ENCODE data around the gene NFYA. TPM values are rescaled to one million over a fixed set of nuclear protein-coding genes. Genes with fewer than 3 reads are reported as not detected.

Gene NFYA
- total and polyA plus RNA-seq, 2 of the 4 experiments (the other 2 are of a cell fraction) = 10.9 to 28.5 TPM

GRCh38 chr6:41054511-41054910, 18.3 kb upstream of the NFYA start:
- ATAC-seq (ENCODE audit: low read depth) (no peak), DNase-seq (no peak)
- WGBS, 2 experiments (ENCODE audit: extremely low coverage in 2 of 2, insufficient read length in 1 of 2) = no CpG with 5 or more reads among the region's 3 CpGs
- Histone ChIP-seq H3K27me3 (ENCODE audit: control insufficient read depth, insufficient read depth, low read length) (peaks cover 2% of the 10 kb centered on the region; the same call in 1 of the 2 replicates), H4K20me1 (ENCODE audit: insufficient read depth, low read length) (no peaks in the 10 kb centered on the region), H4K91ac (ENCODE audit: insufficient read depth, low read depth, low read length) (no peak overlapping the region), H2BK15ac (ENCODE audit: low read depth, low read length) (no peak overlapping the region), H2BK5ac (ENCODE audit: low read depth, low read length, poor library complexity, severe bottlenecking) (no peak overlapping the region), H3K56ac (ENCODE audit: extremely low read depth, insufficient read depth, low read length) (no peak overlapping the region), H3K9ac (ENCODE audit: low read depth, low read length) (no peak overlapping the region), H3K36me3 (ENCODE audit: control insufficient read depth, insufficient read depth, low read length) (no peaks in the 10 kb centered on the region), H3K79me1 (ENCODE audit: low read depth in 1 of 2, low read length in 2 of 2) (no peaks in the 10 kb centered on the region), H3K23ac (ENCODE audit: low read depth, low read length) (no peak overlapping the region), H2AFZ (replicated peaks; ENCODE audit: low read length, poor library complexity) (no peak overlapping the region), H2BK120ac (ENCODE audit: low read depth, low read length) (no peak overlapping the region), H4K8ac (ENCODE audit: low read depth in 2 of 2, low read length in 2 of 2) (no peak overlapping the region), H3K18ac (ENCODE audit: low read depth, low read length) (no peak overlapping the region), H3K9me1 (ENCODE audit: insufficient read depth, low read length) (0 out of 2 replicates have a peak, but pooled peaks cover 4% of the 10 kb centered on the region), H3K4me2 (ENCODE audit: low read depth, low read length) (no peak overlapping the region), H3K4me3 (ENCODE audit: insufficient read depth, low read depth, low read length) (no peak overlapping the region), H3K27ac (ENCODE audit: insufficient read depth, low read length) (no peak overlapping the region), H2BK20ac (ENCODE audit: low read depth, low read length) (no peak overlapping the region), H3K4me1 (ENCODE audit: control insufficient read depth, insufficient read depth, low read length) (peaks cover 12% of the 10 kb centered on the region), H2AK5ac (ENCODE audit: low read depth, low read length) (no peak overlapping the region), H3K9me3 (ENCODE audit: control insufficient read depth, insufficient read depth, low read length) (no peaks in the 10 kb centered on the region), H4K5ac (ENCODE audit: low read depth, low read length) (no peak overlapping the region), H3K4ac (ENCODE audit: low read depth, low read length) (no peak overlapping the region), H2AK9ac (replicated peaks; ENCODE audit: low read depth, low read length, poor library complexity) (no peak overlapping the region), H3K14ac (replicated peaks; ENCODE audit: low read depth, low read length) (no peak overlapping the region)
- intact Hi-C loops (cut with micrococcal nuclease) = no loop called here
- BruUV-seq (replicated peaks) = no TSS peak
- in situ Hi-C loops (cut with MboI; ENCODE audit: low sequenced_read_pairs) = no loop called here
- TF ChIP-seq CHD1 (IDR thresholded peaks at IDR 0.05; ENCODE audit: low read depth, low read length) = no peak
- TF ChIP-seq CTCF (conservative IDR thresholded peaks at IDR 0.05; ENCODE audit: low read depth, low read length) = no peak
- TF ChIP-seq POLR2A (IDR thresholded peaks at IDR 0.05; ENCODE audit: low read depth, low read length) = no peak
- TF ChIP-seq FOS (IDR thresholded peaks at IDR 0.05; ENCODE audit: low read depth, low read length) = no peak
- no peak for TF ChIP-seq RFX5 (IDR thresholded peaks at IDR 0.05; ENCODE audit: low read depth, low read length)
- no peak for TF ChIP-seq NFE2L2 (IDR thresholded peaks at IDR 0.05; ENCODE audit: low read depth, low read length)
- TF ChIP-seq MXI1 (IDR thresholded peaks at IDR 0.05; ENCODE audit: borderline replicate concordance, low read depth, low read length) = no peak
- TF ChIP-seq MAZ (IDR thresholded peaks at IDR 0.05; ENCODE audit: borderline replicate concordance, low read depth, low read length) = no peak
- TF ChIP-seq BHLHE40 (IDR thresholded peaks at IDR 0.05; ENCODE audit: low read depth, low read length) = no peak
- no peak for TF ChIP-seq MAFK (IDR thresholded peaks at IDR 0.05; ENCODE audit: low read depth, low read length)
- no peak for TF ChIP-seq USF2 (IDR thresholded peaks at IDR 0.05; ENCODE audit: low read depth, low read length)
- no peak for TF ChIP-seq RAD21 (IDR thresholded peaks at IDR 0.05; ENCODE audit: low read length)
- TF ChIP-seq ELK1 (IDR thresholded peaks at IDR 0.05; ENCODE audit: borderline replicate concordance, low read depth, low read length) = no peak
- no peak for TF ChIP-seq RCOR1 (IDR thresholded peaks at IDR 0.05; ENCODE audit: insufficient replicate concordance, low read length)
- no peak for TF ChIP-seq CEBPB (IDR thresholded peaks at IDR 0.05; ENCODE audit: low read depth, low read length)
- no peak for TF ChIP-seq SMC3 (IDR thresholded peaks at IDR 0.05; ENCODE audit: low read depth, low read length)
- ChIA-PET POLR2A (ENCODE audit: unreplicated experiment) (no interaction called here), CTCF (no interaction called here)
- dilution Hi-C loops (cut with HindIII; ENCODE audit: low sequenced_read_pairs, unreplicated experiment) = no loop called here

All from IMR-90 (cell line).